Adipose tissue (tissue), 3 donors: ENCODE measurements around the gene ADCY2. TPM values are rescaled to one million over a fixed set of nuclear protein-coding genes. Genes with fewer than 3 reads are reported as not detected.

Experiments used
- H3K27ac ChIP-seq: one replicate; pipeline ENCODE4 v1.5.1; 2013; ENCODE audit warnings: low read depth, low read length
- WGBS, 3 donors: extraction: QIAGEN DNeasy Blood & Tissue Kit; methylation state at CpG; one replicate each; pipeline ENCODE4 v1.1.7; 2013; 5-methylcytosine and 5-hydroxymethylcytosine counted together
- polyA plus RNA-seq, 3 donors: library from polyadenylated mRNA; stranded (reverse); fragments of 200-250 nt; gene quantifications; one replicate each; pipeline ENCODE4 v1.2.3, GENCODE V29; 2013
- donor health status: healthy with polysubstance abuse.
- donor health status: Bipolar disorder and iron deficiency.
- donor health status: healthy.

Gene ADCY2
- polyA plus RNA-seq, 3 donors, result 0.43 to 1.5 (median 0.89) TPM

GRCh38 chr5:7813576-7813975 is 417.6 kb downstream of the ADCY2 start:
- 60 to 86% (median 61%) methylated on average over 3 of the region's 3 CpGs for WGBS, 3 donors
- H3K27ac ChIP-seq, result no peak overlapping the region

GRCh38 chr5:7814816-7815215 is 418.9 kb downstream of the ADCY2 start:
- no peak overlapping the region for H3K27ac ChIP-seq
- WGBS, 3 donors, result 88 to 94% (median 92%) methylated on average over 10 of the region's 10 CpGs

- 8 to 19% (median 12%) methylated on average over 12 of the region's 12 CpGs for WGBS, 3 donors
- no peak overlapping the region for H3K27ac ChIP-seq
These were observed 420.1 kb downstream of the ADCY2 start for GRCh38 chr5:7815892-7816534.

GRCh38 chr5:7816535-7816901 is 420.6 kb downstream of the ADCY2 start:
- no peak overlapping the region for H3K27ac ChIP-seq
- WGBS, 3 donors, result 38 to 39% (median 38%) methylated on average over 9 of the region's 9 CpGs

- no peak overlapping the region for H3K27ac ChIP-seq
- 42 to 52% (median 52%) methylated on average over 3 of the region's 3 CpGs for WGBS, 3 donors
These were observed 426.5 kb downstream of the ADCY2 start for GRCh38 chr5:7822449-7822848.

- 60 to 63% (median 61%) methylated on average over 8 of the region's 8 CpGs for WGBS, 3 donors
- H3K27ac ChIP-seq, result no peak overlapping the region
These were observed 427.7 kb downstream of the ADCY2 start for GRCh38 chr5:7823594-7823993.

- 89 to 95% (median 95%) methylated on average over 18 of the region's 18 CpGs for WGBS, 3 donors
- no peak overlapping the region for H3K27ac ChIP-seq
These were observed 429.1 kb downstream of the ADCY2 start for GRCh38 chr5:7824995-7825394.

- WGBS, 3 donors, result 86 to 88% (median 86%) methylated on average over 11 of the region's 11 CpGs
- H3K27ac ChIP-seq, result no peak overlapping the region
These were observed 429.7 kb downstream of the ADCY2 start for GRCh38 chr5:7825630-7826029.

GRCh38 chr5:7827610-7828009 is 431.7 kb downstream of the ADCY2 start:
- no peak overlapping the region for H3K27ac ChIP-seq
- WGBS, 3 donors, result 64 to 76% (median 72%) methylated on average over 6 of the region's 6 CpGs

- no peak overlapping the region for H3K27ac ChIP-seq
- 59 to 76% (median 76%) methylated on average over 10 of the region's 10 CpGs for WGBS, 3 donors
These were observed 432.3 kb downstream of the ADCY2 start for GRCh38 chr5:7828269-7828668.

GRCh38 chr5:7834982-7835381 is 439.0 kb downstream of the ADCY2 start:
- no peak overlapping the region for H3K27ac ChIP-seq
- WGBS, 3 donors, result 84 to 86% (median 85%) methylated on average over 4 of the region's 4 CpGs

GRCh38 chr5:7837403-7837802 is 441.5 kb downstream of the ADCY2 start:
- WGBS, 3 donors, result 44 to 67% (median 63%) methylated on average over 3 of the region's 3 CpGs
- no peak overlapping the region for H3K27ac ChIP-seq

GRCh38 chr5:7842531-7842930 is 446.6 kb downstream of the ADCY2 start:
- H3K27ac ChIP-seq, result no peak overlapping the region
- 64 to 72% (median 69%) methylated on average over 2 of the region's 2 CpGs for WGBS, 3 donors

- H3K27ac ChIP-seq, result no peak overlapping the region
These were observed 449.0 kb downstream of the ADCY2 start for GRCh38 chr5:7844901-7845300.

GRCh38 chr5:7845557-7845956 is 449.6 kb downstream of the ADCY2 start:
- WGBS, 3 donors, result 59 to 92% (median 76%) methylated on average over 7 of the region's 7 CpGs
- H3K27ac ChIP-seq, result no peak overlapping the region

- WGBS, 3 donors, result 77 to 88% (median 87%) methylated on average over 5 of the region's 5 CpGs
- no peak overlapping the region for H3K27ac ChIP-seq
These were observed 450.4 kb downstream of the ADCY2 start for GRCh38 chr5:7846327-7846726.

GRCh38 chr5:7848296-7848695 is 452.4 kb downstream of the ADCY2 start:
- no peak overlapping the region for H3K27ac ChIP-seq
- WGBS, 3 donors, result 69 to 88% (median 75%) methylated on average over 2 of the region's 2 CpGs

GRCh38 chr5:7849681-7850394 is 453.9 kb downstream of the ADCY2 start:
- WGBS, 3 donors, result 4 to 15% (median 7%) methylated on average over 42 to 44 of the region's 44 CpGs
- no peak overlapping the region for H3K27ac ChIP-seq

GRCh38 chr5:7850395-7851239 is 454.7 kb downstream of the ADCY2 start, which contains the start of gene CFAP90:
CFAP90 (minus strand) TSS chr5:7851133; CDS start chr5:7851021, 112 bp downstream.
- WGBS, 3 donors, result 2 to 4% (median 3%) methylated on average over 33 to 76 of the region's 76 CpGs

More at GRCh38 chr5:7850395-7851239, 454.7 kb downstream of the ADCY2 start, which contains the start of gene CFAP90:
- no peak within 1 kb of the TSS for H3K27ac ChIP-seq
